ENCODE measurements around the gene IL7R.
"Not testable (repeated sequence)": the region's sequence is repeated elsewhere in the genome, so short reads cannot be mapped to it uniquely, and the experiment has no call there.

Gene IL7R

DNA sequence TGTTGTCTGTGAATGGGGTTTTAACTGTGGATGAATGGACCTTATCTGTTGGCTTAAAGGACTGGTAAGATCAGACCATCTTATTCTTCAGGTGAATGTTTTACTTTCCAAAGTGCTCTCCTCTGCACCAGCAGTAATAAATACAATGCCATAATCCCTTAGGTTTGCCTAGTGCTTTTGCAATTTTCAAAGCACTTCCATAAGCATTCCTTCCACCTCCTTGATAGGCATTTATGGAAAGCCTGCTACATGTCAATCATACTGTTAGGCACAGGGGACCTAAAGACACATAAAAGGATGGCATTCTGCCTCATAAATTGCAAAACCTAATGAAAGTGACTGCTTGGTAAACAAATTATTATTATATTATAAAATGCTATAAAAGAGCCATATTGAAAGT, 21.4 kb downstream of the IL7R start:
- DNase-seq, result no peak

DNA sequence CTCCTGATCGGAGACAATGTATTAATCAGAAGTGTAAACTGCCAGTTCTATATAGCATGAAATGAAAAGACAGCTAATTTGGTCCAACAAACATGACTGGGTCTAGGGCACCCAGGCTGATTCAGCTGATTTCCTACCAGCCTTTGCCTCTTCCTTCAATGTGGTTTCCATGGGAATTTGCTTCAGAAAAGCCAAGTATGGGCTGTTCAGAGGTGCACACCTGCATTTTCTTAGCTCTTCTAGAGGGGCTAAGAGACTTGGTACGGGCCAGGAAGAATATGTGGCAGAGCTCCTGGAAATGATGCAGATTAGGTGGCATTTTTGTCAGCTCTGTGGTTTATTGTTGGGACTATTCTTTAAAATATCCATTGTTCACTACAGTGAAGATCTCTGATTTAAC, 22.4 kb downstream of the IL7R start:
- no peak for DNase-seq

DNA sequence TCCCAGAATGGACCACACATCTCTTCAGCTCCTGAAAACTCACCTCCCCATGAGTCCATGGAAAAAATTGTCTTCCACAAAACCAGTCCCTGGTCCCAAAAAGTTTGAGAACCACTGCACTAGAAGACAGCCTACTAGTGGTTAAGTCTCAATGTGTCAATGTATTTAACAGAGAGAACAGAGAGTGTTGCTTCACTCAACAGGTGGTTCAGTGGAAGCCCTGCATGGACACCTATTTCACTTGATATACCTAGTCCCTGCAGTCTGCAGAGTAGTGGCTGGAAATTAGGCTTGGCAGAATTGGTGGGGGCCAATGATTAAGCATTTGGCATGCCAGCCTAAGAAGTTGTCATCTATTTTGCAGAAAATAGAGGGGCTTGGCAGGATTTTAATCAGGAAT, 23.0 kb downstream of the IL7R start:
- no peak for DNase-seq

DNA sequence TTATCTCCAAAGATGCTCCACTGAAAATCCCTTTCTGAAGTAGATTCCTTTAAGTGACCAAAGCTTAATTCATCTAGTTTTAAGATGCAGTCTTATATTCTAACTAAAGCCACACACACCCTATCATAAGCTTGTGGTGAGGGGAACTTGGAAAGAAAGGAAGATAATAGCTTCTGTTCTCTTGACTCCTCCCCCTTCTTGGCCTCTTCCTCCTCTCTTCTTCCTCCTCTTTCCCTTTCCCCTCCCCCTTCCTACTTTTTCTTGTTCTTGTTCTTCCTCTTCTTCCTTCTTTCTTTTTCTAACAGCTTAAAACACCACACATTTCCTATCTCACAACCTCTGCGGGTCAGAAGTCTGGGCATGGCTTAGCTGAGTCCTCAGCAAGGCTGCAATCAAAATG, 23.5 kb downstream of the IL7R start:
- no peak for DNase-seq

DNA sequence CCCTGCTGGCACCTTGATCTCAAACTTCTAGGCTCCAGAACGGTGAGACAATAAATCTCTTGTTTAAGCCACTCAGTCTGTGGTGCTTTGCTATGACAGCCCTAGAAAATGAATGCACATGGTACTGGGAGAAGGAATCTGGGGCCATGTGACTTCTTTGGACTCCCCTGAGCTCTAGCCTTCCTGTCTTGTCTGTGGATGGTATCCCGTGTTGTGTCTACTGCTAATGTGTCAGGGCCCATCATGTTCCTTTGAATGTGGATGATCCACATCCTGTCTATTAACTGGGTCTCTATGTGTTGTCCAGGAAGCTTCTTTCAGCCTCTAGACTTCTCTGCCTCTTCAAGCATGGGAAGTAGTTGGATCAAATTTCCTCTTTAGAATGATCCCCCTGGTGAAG, 25.1 kb downstream of the IL7R start:
- no peak for DNase-seq

DNA sequence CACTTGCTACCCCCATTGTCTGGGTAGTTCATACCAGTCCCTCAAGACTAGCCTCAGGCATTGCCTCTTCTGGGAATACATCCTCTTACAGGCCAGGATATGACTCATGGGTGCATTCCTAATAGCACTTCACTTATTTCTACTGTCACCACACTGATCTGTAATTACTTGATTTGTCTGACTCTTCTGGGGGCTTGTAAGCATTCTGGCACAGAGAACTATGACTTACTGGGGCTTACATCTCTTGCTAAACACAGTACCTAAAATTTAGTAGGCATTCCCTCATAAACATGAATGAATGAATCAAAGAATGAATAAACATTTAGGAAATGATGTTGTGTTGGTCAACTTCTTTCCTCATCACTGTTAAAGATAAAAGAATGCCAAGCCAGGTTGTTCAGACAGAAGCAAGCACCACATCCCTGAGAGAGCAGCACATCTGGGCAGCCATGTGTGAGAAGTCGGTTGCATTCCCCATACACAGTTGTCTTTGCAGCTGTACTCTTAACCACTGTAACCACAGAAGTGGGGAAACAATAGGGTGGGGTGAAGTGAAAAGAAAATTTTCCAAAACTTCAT, 27.6 kb downstream of the IL7R start:
- no peak for DNase-seq

DNA sequence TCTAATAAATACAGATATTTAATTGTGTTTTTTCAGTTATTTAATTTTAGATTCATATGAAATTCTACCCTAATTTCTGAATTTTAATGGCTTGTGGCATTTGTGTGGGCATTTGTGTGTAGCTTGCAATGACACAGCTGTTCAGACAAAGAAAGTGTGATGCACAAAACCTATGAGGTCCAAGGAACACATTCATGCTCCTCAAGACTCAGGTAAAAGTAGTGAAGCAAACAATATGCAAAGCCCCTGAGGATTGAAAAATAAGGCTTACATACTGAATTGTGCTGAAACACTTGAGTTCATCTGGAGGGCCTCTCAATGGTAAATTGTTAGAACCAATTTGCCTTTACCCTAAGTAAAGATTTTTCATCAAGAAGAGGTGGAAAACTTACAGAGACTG, 28.1 kb downstream of the IL7R start:
- no peak for DNase-seq

DNA sequence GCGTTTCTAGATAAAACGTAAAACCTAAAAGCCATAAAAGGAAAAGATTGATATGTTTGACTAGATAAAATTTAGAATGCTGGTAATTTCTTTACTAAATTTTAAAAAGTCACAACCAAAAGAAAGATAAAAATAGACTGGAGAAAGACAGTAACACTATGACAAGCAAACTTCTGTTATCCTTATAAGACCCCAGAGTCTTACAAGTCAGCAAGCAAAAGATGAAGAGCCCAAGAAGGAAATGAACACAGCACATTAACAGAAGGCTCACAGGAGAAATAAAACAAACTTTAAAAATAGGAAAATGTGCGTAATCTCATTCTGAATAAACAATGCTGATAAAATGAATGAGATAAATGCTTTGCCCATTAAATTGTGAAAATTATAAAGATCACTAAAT, 29.7 kb downstream of the IL7R start:
- no peak for DNase-seq

DNA sequence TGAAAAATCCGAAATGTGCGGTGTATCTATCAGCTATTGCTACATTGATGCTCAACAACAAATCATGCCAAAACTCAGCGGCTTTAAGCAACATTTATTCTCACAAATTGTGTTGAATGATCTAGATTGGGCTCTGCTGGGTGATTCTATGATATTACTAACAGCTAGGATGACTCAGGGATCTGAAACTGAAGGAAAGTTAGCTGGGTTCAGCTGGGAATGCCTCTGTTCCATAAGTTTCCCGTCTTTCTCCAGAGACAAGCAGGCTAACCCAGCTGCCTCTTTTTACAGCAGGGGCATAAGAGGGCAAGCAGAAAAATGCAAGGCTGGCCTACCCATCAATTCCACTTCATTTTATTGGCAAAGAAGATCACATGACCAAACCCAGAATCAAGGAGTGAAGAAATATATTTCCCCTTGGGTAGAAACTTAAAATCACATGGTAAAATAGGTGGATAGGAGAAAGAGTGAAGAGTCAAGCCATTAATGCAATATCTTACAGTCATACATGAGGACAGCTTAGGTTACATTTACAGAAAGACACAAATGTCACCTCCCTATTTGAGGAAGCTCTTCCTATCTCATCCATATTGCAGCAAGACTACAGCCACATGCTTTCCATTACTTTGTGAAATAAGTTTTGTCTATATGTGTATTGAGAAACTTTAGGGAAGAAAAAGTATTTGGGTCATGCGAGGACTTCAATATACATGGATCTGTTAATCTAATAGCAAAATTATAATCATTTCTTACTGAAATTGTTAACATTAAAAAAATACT, 30.8 kb downstream of the IL7R start:
- DNase-seq, result no peak

DNA sequence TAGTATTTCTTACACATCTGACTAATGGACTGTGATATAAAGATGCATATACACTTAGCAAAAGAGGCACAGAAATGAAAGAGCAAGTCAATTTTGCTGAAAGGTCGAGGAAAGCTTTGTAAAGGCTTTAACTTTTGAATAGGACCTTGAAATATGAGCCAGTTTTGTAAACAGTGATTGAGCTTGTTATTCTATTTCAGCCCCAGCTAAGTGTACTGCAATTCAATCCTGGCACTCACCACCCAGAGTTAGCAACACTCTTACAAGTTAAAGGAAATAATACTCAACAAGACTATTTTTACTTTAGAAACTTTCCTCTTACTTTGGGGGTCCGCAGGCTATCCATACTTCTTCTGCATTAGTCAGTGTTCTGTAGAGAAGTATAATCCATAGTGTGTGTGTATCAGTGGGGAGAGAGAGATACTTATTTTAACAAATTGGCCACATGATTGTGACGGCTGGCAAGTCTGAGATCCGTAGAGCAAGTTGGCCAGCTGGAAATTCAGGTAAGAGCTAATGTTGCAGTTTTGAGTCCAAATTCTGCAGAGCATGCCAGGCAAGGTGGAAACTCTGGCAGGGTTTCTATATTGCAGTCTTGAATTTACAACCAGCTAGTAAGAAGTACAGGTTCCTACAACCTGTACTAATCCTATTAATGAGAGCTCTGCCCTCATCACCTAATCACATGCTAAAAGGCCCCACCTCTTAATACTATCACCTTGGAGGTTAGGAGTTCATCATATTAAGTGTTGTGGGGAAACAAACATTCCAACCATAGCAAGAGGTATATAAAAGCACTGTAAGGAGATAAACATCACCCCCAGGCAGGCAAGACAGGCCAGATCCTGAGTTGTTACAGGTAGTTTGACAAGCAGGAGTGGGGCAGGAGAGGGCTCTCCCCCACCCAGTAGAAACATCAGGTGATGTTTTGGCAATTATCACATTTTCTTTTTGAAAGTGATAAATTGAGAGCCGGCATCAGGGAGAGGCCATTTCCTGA, 33.6 kb downstream of the IL7R start:
- DNase-seq, result no peak

DNA sequence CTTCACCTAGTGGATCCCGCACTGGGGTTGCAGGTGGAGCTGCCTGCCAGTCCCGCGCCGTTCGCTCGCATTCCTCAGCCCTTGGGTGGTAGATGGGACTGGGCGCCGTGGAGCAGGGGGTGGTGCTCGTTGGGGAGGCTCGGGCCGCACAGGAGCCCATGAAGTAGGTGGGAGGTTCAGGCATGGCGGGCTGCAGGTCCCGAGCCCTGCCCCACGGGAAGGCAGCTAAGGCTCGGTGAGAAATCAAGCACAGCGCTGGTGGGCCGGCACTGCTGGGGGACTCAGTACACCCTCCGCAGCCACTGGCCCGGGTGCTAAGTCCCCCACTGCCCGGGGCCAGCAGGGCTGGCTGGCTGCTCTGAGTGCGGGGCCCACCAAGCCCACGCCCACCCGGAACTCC, 36.1 kb downstream of the IL7R start:
- not testable (repeated sequence) for DNase-seq

DNA sequence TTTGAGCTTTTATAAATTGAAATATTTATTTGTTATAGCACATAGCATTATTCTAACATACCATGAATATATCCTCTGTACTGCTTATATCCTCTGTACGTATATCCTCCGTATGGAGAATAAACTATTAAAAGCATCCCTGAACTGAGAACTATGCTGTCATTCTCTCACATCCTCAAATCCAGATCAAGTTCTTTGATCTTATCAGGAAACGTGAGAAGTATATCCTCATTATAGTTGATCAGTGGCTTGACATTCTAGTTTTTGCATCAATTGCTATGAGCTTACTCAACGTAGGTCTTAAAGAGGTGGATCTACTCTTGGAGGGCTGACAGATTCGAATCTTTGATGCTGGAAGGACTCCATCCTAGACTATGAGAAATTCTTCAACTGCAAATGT, 37.4 kb downstream of the IL7R start:
- no peak for DNase-seq

DNA sequence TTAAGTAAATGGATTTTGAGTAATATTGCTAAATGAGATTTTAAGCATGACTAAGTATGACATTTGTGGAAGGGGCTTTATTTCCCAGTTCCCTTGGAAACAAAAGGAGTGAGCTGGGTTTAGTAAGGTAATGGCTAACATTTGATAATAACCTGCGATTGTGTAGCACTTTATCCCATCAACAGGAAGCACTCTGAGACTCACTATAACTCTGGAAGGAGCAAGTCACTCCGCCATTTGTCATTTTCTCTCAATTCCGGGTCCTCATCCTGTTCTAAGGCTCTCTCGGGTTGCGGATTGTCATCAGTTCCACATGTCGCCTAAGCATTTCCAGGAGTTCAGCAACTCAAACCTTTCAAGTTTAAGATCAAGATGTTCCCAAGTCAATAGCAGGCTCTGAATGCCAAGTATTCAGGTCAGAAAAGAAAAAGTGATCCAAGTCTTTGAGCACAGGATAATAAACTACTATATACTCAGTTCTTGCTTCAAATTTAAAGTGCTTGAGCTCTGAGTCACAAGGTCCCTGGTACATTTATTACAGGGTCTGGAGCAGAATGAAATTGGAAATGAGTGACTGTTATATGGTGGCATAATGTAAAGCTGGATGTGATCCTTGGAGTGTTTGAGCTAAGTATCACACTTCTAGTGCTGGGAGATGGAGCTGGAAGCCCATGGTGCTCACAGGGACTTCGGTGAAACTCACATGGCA, 42.4 kb downstream of the IL7R start:
- DNase-seq, result no peak

DNA sequence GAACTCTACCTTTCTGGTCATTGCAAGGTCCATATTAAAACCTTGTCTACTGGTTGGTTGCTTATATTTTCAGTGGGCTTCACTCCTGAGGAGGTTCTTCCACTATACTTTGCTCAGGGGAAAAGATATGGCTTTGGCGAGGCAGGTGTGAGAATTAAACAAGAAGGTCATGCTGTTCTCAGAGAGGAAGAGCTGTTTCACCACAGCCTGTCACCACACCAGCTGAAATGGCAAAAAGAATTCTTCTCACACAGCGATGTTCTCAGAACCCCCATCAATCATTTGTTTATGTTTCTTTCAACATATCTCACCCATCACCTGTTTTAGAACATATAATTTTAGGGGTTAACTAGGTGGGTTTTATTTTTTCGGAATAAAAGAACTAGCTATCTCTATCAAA, 43.1 kb downstream of the IL7R start:
- no peak for DNase-seq

DNA sequence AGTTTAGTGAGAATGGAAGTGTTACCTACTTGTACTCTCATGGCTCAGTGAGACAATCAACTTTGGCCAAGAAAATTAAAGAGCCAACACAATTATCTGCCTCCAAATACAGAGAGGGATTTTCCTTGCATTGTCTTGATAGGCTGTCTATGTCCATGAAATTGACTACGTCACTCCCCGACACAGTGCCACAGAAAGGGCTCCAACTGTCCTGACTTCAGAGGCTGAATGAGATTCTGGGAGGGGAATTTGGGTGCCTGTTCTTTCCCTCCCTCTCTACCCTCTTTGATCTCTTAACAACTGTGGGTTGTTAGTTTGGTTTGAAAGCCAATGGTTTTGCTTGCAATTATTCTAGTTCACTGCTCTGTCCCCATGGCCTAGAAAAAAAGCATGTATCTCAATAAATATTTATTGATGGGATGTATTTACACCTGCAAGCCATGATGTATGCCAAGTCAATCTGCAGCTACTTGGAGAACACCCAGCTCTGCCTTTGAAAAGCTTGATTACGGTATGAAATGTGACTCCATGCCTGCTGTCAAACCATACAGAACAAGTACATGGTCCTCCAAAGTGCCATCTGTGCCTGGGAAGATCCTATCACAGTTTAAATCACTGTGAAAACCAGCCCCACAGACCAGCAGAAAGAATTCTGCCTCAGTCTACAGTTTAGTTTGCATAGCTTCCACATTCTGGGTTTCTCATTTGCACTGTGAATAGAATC, 44.4 kb downstream of the IL7R start:
- no peak for DNase-seq

DNA sequence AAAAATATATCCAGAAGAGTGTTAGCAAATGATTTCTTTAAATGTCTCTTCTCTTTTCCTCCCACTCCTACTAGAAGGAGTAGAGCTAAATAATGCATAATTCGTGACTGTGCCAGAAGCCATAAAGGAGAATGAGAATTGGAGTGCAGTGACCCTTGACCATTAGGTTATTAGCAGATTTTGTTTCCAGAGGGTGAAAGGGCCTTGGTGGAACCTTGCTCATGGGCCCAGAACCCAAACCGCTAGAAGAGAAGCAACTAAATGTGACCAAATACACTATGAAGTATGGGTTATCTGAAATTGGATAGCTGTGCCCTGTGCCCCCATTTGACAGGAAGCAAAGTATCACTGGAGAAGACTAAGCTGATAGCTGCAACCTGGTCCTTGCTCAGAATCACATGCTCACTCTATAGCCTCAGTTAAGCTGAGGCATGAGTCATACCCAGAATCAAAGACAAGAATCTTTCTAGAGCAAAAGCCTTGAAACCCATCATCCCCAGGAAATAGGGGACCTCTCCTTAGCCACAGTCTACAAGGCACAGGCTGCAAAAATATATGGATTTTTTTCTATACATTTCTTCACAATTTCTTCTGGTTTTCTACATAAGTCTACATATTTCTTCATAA, 45.5 kb downstream of the IL7R start:
- DNase-seq, result no peak

DNA sequence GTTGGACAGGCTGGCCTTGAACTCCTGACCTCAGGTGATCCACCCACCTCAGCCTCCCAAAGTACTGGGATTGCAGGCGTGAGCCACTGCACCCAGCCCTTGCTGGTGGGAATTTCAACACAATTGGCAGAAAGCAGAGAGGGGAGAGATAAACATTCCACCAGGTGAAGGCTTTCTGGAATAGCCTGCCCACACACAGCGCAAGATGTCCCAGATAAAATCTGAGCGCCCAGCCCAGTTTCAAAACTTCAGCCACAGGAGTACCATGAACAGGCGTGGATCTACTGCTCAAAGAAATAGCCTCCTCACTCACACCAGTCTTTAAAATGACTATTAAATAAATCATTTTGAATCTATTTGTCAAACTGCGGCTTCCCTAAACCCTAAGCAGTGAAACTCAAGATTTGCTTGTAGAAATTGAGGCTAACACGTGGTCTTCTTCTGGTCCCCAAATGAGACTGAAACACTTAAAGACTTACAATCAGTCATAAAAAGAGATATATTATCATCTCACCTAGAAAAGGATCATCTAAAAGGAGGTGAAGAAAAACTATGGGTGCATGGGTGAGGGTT, 47.0 kb downstream of the IL7R start:
- DNase-seq, result no peak

DNA sequence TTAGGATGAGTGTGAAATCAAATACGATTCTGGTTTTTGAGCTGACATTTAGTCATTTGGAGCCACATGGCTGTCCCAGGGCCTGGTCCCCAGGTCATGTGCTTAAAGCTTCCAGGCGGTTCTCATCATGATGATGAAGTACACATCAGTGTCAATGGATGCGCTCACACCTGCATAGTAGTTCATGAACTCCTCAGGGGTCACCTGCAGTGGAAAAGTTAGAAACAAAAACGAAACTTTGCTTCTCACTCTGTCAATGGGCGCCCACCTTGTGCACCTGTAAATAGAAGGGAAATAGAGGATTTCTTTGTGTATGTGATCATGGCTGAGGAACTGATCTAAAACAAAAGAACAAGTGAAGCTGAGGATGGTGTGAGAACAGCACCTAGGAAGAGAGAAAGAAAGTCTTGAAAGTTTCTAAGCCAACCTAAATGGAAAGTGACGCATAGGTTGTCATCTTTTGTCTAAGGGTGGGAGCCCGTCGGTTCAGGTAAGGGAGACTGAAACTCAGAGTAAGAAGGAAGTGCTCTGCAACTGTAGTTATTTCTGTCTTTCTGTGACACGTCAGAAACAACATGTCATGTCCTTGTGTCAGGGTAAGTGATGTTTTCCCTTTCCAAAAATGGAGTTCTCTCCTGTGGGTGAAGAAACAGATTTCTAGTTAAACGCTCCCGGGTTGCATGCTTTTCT, 47.9 kb downstream of the IL7R start:
- no peak for DNase-seq

DNA sequence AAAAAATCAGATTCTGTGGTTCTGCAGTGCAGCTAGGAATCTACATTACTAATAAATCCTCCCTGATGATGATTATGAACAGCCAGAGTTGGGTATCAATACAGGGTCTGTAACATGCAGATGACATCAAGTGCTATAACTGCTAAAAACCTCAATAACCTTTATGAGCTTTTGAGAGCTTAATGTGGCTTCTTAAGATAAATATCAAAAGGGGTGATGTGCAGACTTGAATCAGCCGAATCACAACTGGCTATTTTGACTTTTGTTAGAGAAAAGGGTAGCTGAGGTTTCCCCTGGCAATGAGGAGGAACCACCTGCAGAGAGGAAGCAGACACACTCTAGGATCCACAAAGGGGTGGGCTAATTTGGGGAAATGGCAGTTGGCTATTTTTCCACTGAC, 51.5 kb downstream of the IL7R start:
- DNase-seq, result no peak

DNA sequence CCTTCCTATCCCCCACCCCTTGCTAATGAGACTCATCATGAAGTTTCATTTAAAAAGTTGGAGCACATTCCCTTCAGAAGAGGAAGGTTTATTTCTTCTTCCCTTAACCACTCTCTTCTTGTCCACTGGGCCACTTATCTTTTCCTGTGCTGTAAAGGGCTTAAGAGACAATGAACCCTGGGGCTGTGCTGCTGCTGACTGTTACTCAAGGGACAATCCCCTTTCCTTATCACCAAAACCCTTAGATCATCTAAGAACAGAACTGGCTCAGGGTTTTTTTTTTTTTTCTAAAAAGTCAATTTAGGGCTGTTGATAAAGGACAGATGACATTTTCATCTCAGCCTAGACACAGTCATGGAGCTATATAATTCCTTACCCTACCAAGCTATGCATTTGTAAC, 52.1 kb downstream of the IL7R start:
- DNase-seq, result no peak

DNA sequence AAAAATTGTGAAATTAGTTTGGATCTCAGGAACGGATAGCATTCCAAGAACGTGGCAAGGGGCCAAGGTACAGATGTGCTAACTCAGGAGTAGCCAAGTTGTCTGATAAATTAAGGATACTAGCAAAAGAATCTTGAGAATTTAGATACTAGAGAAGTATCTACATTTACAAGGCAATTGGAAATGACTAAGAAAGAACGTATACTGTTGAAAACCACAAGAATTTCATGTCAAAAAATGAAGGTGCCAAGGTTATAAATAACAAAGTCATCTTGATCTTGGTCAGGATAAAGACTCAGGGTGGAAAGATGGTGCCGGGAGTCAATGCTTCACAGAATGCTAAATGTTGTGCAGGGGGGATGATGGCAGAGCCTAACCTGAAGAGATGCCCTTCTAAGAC, 62.5 kb downstream of the IL7R start:
- DNase-seq, result no peak

Measured in SHP77 treated with DMSO at 0.1 percent for 48 hours (cell line).